ENCODE data around the gene G2E3.

DNA sequence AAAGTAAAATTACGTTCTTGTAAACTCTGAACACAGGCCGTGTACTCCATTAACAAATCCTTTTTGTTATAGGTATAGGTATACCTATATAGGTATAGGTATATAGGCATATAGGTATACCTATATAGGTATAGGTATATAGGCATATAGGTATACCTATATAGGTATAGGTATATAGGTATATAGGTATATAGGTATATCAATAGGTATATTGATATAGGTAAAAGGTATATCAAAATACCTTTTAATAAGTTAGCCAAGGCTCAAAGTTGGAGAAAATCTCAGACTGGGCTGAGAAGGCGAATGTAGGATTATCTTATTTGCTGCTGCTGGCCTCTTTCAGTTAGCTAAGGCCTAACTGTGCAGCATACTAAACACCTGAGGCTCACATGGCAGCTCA is 66.6 kb downstream of the G2E3 start:
- TF ChIP-seq, protein P1, sequence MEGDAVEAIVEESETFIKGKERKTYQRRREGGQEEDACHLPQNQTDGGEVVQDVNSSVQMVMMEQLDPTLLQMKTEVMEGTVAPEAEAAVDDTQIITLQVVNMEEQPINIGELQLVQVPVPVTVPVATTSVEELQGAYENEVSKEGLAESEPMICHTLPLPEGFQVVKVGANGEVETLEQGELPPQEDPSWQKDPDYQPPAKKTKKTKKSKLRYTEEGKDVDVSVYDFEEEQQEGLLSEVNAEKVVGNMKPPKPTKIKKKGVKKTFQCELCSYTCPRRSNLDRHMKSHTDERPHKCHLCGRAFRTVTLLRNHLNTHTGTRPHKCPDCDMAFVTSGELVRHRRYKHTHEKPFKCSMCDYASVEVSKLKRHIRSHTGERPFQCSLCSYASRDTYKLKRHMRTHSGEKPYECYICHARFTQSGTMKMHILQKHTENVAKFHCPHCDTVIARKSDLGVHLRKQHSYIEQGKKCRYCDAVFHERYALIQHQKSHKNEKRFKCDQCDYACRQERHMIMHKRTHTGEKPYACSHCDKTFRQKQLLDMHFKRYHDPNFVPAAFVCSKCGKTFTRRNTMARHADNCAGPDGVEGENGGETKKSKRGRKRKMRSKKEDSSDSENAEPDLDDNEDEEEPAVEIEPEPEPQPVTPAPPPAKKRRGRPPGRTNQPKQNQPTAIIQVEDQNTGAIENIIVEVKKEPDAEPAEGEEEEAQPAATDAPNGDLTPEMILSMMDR (IDR thresholded peaks at IDR 0.05; ENCODE audit: low read depth, low read length, missing input control), result no peak
- TF ChIP-seq TAF1 (conservative IDR thresholded peaks at IDR 0.05) (no peak), HNF4G (IDR thresholded peaks at IDR 0.05) (no peak), SP1 (IDR thresholded peaks at IDR 0.05) (no peak), EGR1 (IDR thresholded peaks at IDR 0.05; ENCODE audit: low read depth in 2 of 2) (no peak)
- TF ChIP-seq, protein P2, sequence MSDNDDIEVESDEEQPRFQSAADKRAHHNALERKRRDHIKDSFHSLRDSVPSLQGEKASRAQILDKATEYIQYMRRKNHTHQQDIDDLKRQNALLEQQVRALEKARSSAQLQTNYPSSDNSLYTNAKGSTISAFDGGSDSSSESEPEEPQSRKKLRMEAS (IDR thresholded peaks at IDR 0.05), result no peak
- TF ChIP-seq, protein P3, sequence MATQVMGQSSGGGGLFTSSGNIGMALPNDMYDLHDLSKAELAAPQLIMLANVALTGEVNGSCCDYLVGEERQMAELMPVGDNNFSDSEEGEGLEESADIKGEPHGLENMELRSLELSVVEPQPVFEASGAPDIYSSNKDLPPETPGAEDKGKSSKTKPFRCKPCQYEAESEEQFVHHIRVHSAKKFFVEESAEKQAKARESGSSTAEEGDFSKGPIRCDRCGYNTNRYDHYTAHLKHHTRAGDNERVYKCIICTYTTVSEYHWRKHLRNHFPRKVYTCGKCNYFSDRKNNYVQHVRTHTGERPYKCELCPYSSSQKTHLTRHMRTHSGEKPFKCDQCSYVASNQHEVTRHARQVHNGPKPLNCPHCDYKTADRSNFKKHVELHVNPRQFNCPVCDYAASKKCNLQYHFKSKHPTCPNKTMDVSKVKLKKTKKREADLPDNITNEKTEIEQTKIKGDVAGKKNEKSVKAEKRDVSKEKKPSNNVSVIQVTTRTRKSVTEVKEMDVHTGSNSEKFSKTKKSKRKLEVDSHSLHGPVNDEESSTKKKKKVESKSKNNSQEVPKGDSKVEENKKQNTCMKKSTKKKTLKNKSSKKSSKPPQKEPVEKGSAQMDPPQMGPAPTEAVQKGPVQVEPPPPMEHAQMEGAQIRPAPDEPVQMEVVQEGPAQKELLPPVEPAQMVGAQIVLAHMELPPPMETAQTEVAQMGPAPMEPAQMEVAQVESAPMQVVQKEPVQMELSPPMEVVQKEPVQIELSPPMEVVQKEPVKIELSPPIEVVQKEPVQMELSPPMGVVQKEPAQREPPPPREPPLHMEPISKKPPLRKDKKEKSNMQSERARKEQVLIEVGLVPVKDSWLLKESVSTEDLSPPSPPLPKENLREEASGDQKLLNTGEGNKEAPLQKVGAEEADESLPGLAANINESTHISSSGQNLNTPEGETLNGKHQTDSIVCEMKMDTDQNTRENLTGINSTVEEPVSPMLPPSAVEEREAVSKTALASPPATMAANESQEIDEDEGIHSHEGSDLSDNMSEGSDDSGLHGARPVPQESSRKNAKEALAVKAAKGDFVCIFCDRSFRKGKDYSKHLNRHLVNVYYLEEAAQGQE (IDR thresholded peaks at IDR 0.05), result no peak
